Bronchial epithelial cell (primary cell): ENCODE data around the gene NETO1. TPM values are rescaled to one million over a fixed set of nuclear protein-coding genes. Genes with fewer than 3 reads are reported as not detected.

ENCODE experiments used
- DNase-seq: peaks from one replicate; pipeline ENCODE4 v3.0.0-alpha.2; 2010; ENCODE audit warnings: low read depth
- FAIRE-seq: peaks from 2 replicates; lab custom pipeline; 2011; peaks lifted over from hg19 to GRCh38; lab: Jason Lieb, UNC
- H3K27me3 ChIP-seq: 2 replicates; pipeline ENCODE4 v1.5.1; 2011; ENCODE audit warnings: low read length; ENCODE audit not compliant: control insufficient read depth, insufficient read depth
- H3K36me3 ChIP-seq: 2 replicates; pipeline ENCODE4 v1.5.1; 2011; ENCODE audit warnings: low read length; ENCODE audit not compliant: control insufficient read depth, insufficient read depth
- H3K4me3 ChIP-seq: 2 replicates; pipeline ENCODE4 v1.5.1; 2011; ENCODE audit warnings: mild to moderate bottlenecking, low read depth, low read length, control low read depth
- total RNA-seq: library from RNA; depleted of rRNA; stranded (reverse); fragments of >200 nt; gene quantifications from 2 replicates; pipeline ENCODE4 v1.2.1, GENCODE V29; 2014
- TF ChIP-seq, protein P1 (sequence below): IDR thresholded peaks from 2 replicates; pipeline ENCODE4 v1.5.1; 2011; ENCODE audit warnings: mild to moderate bottlenecking, moderate library complexity, low read length, control low read depth, inconsistent platforms; ENCODE audit not compliant: insufficient read depth, severe bottlenecking

Gene NETO1, protein sequence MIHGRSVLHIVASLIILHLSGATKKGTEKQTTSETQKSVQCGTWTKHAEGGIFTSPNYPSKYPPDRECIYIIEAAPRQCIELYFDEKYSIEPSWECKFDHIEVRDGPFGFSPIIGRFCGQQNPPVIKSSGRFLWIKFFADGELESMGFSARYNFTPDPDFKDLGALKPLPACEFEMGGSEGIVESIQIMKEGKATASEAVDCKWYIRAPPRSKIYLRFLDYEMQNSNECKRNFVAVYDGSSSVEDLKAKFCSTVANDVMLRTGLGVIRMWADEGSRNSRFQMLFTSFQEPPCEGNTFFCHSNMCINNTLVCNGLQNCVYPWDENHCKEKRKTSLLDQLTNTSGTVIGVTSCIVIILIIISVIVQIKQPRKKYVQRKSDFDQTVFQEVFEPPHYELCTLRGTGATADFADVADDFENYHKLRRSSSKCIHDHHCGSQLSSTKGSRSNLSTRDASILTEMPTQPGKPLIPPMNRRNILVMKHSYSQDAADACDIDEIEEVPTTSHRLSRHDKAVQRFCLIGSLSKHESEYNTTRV
- total RNA-seq: not detected in 2 replicates

- TF ChIP-seq, protein P1, sequence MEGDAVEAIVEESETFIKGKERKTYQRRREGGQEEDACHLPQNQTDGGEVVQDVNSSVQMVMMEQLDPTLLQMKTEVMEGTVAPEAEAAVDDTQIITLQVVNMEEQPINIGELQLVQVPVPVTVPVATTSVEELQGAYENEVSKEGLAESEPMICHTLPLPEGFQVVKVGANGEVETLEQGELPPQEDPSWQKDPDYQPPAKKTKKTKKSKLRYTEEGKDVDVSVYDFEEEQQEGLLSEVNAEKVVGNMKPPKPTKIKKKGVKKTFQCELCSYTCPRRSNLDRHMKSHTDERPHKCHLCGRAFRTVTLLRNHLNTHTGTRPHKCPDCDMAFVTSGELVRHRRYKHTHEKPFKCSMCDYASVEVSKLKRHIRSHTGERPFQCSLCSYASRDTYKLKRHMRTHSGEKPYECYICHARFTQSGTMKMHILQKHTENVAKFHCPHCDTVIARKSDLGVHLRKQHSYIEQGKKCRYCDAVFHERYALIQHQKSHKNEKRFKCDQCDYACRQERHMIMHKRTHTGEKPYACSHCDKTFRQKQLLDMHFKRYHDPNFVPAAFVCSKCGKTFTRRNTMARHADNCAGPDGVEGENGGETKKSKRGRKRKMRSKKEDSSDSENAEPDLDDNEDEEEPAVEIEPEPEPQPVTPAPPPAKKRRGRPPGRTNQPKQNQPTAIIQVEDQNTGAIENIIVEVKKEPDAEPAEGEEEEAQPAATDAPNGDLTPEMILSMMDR: no peak
- Histone ChIP-seq H3K4me3 (peak within 1 kb of the TSS; percentile 21), H3K27me3 (peaks cover 14% of the 10 kb centered on the region), H3K36me3 (no peaks in the 10 kb centered on the region)
- no peak for DNase-seq
- FAIRE-seq: no peak
These were observed at the start of gene NETO1 for GRCh38 chr18:72867746-72868584. Gene NETO1, minus strand, starts transcription at chr18:72867987. Its CDS starts 696 bp downstream, at chr18:72867291.

DNA sequence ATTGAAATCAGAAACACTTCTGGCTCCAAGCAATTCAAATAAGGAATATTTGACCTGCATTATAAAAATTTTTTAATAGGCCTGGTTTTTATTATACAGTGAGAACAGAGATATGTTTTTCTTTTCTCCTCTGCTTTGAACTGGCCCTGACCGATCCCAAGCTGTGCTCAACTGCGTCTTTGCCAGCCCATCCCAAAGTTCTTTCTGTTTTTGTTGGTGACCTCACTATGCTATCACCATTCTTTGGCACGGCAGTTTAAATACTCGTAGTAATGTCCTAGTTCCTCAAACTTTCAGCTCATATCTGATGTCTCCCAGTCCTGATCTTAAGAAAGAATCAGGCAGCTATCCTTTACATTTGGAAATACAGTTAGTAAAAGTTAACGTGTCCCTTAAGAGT lies 42.3 kb upstream of the NETO1 start:
- DNase-seq (no peak), FAIRE-seq (no peak)
- Histone ChIP-seq H3K36me3 (no peaks in the 10 kb centered on the region), H3K27me3 (no peaks in the 10 kb centered on the region), H3K4me3 (no peak overlapping the region)
- TF ChIP-seq, protein P1: no peak

DNA sequence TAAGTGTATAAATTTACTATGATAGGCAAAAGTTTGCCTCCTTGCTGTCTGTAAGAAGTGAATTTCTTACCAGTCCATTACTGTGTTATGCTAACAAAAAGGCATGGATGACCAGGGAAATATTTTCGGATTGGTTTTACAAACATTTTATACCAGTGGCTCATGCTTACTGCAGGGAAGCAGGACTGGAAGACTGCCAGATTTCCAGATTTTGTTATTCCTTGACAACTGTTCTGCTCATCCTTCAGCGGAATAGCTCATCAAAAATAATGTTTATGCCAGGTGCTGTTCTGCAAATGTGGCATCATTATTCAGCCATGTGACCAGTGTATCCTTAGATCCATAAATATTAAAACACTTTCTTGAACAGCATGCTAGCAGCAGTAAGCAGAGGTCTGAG lies 40.4 kb upstream of the NETO1 start:
- H3K4me3 ChIP-seq: no peak overlapping the region
- FAIRE-seq (no peak), DNase-seq (no peak)
- H3K36me3 ChIP-seq: no peaks in the 10 kb centered on the region
- H3K27me3 ChIP-seq: no peaks in the 10 kb centered on the region
- TF ChIP-seq, protein P1: no peak

GRCh38 chr18:72903033-72903432 lies 35.2 kb upstream of the NETO1 start:
- DNase-seq (no peak), FAIRE-seq (no peak)
- TF ChIP-seq, protein P1: no peak
- Histone ChIP-seq H3K36me3 (no peaks in the 10 kb centered on the region), H3K27me3 (no peaks in the 10 kb centered on the region), H3K4me3 (no peak overlapping the region)

- Histone ChIP-seq H3K4me3 (no peak overlapping the region), H3K27me3 (no peaks in the 10 kb centered on the region), H3K36me3 (no peaks in the 10 kb centered on the region)
- TF ChIP-seq, protein P1: no peak
- peak; percentile 7 for DNase-seq
- FAIRE-seq: no peak
These were observed 31.6 kb upstream of the NETO1 start for GRCh38 chr18:72899338-72899737.
